Measurements from ENCODE around the gene EYS. TPM values are rescaled to one million over a fixed set of nuclear protein-coding genes. Genes with fewer than 3 reads are reported as not detected.

The EYS gene
- total and polyA plus RNA-seq, 2 of the 8 experiments (the other 6 are each of a cell fraction or from before 2014, with no cell fraction given) = 0.05 to 0.13 TPM

DNA sequence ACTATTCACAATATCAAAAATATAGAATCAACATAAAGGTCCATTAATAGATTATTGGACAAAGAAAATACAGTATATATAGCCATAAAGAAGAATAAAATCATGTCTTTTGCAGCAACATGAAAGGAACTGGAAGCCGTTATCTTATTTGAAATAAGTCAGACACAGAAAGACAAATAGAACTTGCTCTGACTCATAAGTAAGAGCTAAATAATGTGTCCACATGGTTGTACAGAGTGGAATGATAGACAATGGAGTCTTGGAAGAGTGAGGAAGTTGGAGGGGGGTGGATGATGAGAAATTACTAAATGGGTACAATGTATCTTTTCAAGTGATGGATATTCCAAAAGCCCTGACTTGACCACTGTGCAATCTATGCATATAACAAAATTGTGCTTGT, 1457.9 kb downstream of the EYS start (continued):
- no peak for TF ChIP-seq SUZ12 (IDR thresholded peaks at IDR 0.05; ENCODE audit: low read length)
- no peak for TF ChIP-seq KDM5A (IDR thresholded peaks at IDR 0.05; ENCODE audit: low read length)

GRCh38 chr6:64243618-64244017, 1463.4 kb downstream of the EYS start:
- Histone ChIP-seq H3K27ac (ENCODE audit: low read depth, low read length) (no peak overlapping the region), H3K79me2 (ENCODE audit: control insufficient read depth in 1 of 2, insufficient read depth in 2 of 2, low read length in 2 of 2) (no peaks in the 10 kb centered on the region), H2BK5ac (ENCODE audit: low read depth, low read length) (no peak overlapping the region), H2BK12ac (ENCODE audit: low read depth, low read length) (no peak overlapping the region), H2AK5ac (ENCODE audit: low read depth, low read length) (no peak overlapping the region), H3K79me1 (ENCODE audit: low read depth, low read length) (no peaks in the 10 kb centered on the region), H2AFZ (ENCODE audit: low read length) (no peak overlapping the region), H3K23me2 (ENCODE audit: low read depth, low read length) (no peaks in the 10 kb centered on the region; the same call in 1 of the 2 replicates), H3K4ac (replicated peaks; ENCODE audit: insufficient read length, low read depth, low read length) (no peak overlapping the region), H2BK15ac (ENCODE audit: low read length) (no peak overlapping the region), H4K91ac (replicated peaks; ENCODE audit: insufficient read length, low read length) (no peak overlapping the region), H4K8ac (ENCODE audit: extremely low read depth, insufficient read depth, low read length) (no peak overlapping the region), H3K4me1 (replicated peaks in 1 of 4; ENCODE audit: control insufficient read depth in 3 of 4, insufficient read depth in 4 of 4, low read length in 3 of 4) (no peaks in the 10 kb centered on the region), H4K5ac (ENCODE audit: insufficient read length, low read depth, low read length) (no peak overlapping the region), H3K4me2 (ENCODE audit: insufficient read depth in 1 of 2, low read depth in 2 of 2, low read length in 2 of 2) (no peak overlapping the region), H4K20me1 (replicated peaks in 1 of 2; ENCODE audit: control insufficient read depth in 1 of 2, insufficient read depth in 2 of 2, low read length in 2 of 2) (no peaks in the 10 kb centered on the region), H3K18ac (ENCODE audit: extremely low read depth, low read length) (no peak overlapping the region), H3K9me3 (ENCODE audit: insufficient read depth in 2 of 2, low read depth in 1 of 2, low read length in 1 of 2) (no peaks in the 10 kb centered on the region), H3K27me3 (replicated peaks in 1 of 4; ENCODE audit: control insufficient read depth in 3 of 4, extremely low read depth in 1 of 4, insufficient read depth in 3 of 4, low read length in 3 of 4) (no peaks in the 10 kb centered on the region), H3K9ac (replicated peaks in 1 of 4; ENCODE audit: extremely low read depth in 1 of 4, low read depth in 3 of 4, low read length in 3 of 4) (no peak overlapping the region), H3K4me3 (ENCODE audit: extremely low read depth in 1 of 4, insufficient read depth in 2 of 4, low read depth in 3 of 4, low read length in 4 of 4) (no peak overlapping the region), H3K56ac (replicated peaks; ENCODE audit: insufficient read length, low read depth, low read length) (no peak overlapping the region), H2BK120ac (replicated peaks; ENCODE audit: low read depth, low read length) (no peak overlapping the region), H3K14ac (ENCODE audit: insufficient read length) (no peak overlapping the region), H3K23ac (ENCODE audit: insufficient read length) (no peak overlapping the region), H3K36me3 (ENCODE audit: control insufficient read depth in 2 of 4, insufficient read depth in 4 of 4, low read length in 3 of 4) (no peaks in the 10 kb centered on the region), H2BK20ac (ENCODE audit: low read length) (no peak overlapping the region)
- TF ChIP-seq ZNF274 (IDR thresholded peaks at IDR 0.05; ENCODE audit: borderline replicate concordance, extremely low read depth, low read length) (no peak), JUN (IDR thresholded peaks at IDR 0.05; ENCODE audit: low read depth, low read length) (no peak)
- FAIRE-seq (no peak), DNase-seq (ENCODE audit: low read depth in 1 of 2, low spot score in 2 of 2) (no peak)
- ChIA-PET POLR2A (ENCODE audit: partially characterized antibody) (no interaction called here), CTCF (ENCODE audit: partially characterized antibody) (no interaction called here)

Data from H1 (cell line).